Cardiac muscle cell (in vitro differentiated cells and primary cell): Measurements from ENCODE around the gene MYO1B. TPM values are rescaled to one million over a fixed set of nuclear protein-coding genes. Genes with fewer than 3 reads are reported as not detected.

Experiments
- DNase-seq, 2 donors: peaks; one replicate each; pipeline versions ENCODE4 v3.0.0 to v3.0.0-alpha.2; 2010 to 2017; ENCODE audit warnings: low read depth in 1 of 2, low spot score in 1 of 2
- H3K27ac ChIP-seq: fragments of 200-600 bp; sonication (generic); 2 replicates; pipeline ENCODE4 v1.5.1; 2016
- H3K27me3 ChIP-seq: fragments of 200-600 bp; sonication (generic); 2 replicates; pipeline ENCODE4 v1.6.0; 2016; ENCODE audit warnings: control low read depth
- H3K36me3 ChIP-seq: fragments of 200-600 bp; sonication (generic); 2 replicates; pipeline ENCODE4 v1.5.1; 2016; ENCODE audit warnings: control low read depth
- H3K4me1 ChIP-seq: fragments of 200-600 bp; sonication (generic); 2 replicates; pipeline ENCODE4 v1.8.1; 2017; ENCODE audit warnings: low read depth, mild to moderate bottlenecking, mixed run types
- H3K4me3 ChIP-seq: fragments of 200-600 bp; sonication (generic); 2 replicates; pipeline ENCODE4 v1.5.1; 2016; ENCODE audit warnings: mild to moderate bottlenecking
- H3K9me3 ChIP-seq: fragments of 200-600 bp; sonication (generic); 2 replicates; pipeline ENCODE4 v1.5.1; 2017; ENCODE audit warnings: low read depth, mild to moderate bottlenecking, control low read depth
- CTCF ChIP-seq: IDR thresholded peaks from 2 replicates; pipeline ENCODE4 v1.5.1; 2012; ENCODE audit warnings: low read depth, mild to moderate bottlenecking, low read length
- polyA plus RNA-seq: library from polyadenylated mRNA; unstranded; fragments of >200 nt; fragmentation: Nextera tagmentation; extraction: Ambion mirVana; gene quantifications from 2 replicates; pipeline ENCODE4 v1.2.1, GENCODE V29; 2016
- total RNA-seq: library from RNA; depleted of rRNA; stranded (reverse); fragments of >200 nt; gene quantifications from 2 replicates; pipeline ENCODE4 v1.2.3, GENCODE V29; 2016

MYO1B gene
- total and polyA plus RNA-seq, 2 experiments from 2014 or later = 33.1 to 44.5 TPM

DNA sequence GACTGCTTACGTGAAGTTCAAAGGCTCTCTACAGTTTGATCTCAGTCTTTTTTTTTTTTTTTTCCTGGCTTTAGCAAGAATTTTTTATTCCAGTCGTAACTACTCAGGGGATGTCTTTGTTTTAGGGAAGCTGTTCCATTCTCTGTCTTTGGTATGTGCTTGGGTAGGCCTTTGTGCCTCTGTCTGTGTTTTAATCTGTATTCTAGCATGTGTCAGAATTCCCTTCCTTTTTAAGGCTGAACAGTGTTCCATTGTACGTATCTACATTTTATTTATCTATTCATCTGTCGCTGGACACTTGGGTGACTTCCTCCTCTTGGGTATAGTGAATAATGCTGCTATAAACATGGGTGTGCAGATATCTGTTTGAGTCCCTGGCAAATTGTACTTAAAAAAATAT, 42.6 kb downstream of the MYO1B start:
- Histone ChIP-seq H3K4me3 (no peak overlapping the region), H3K9me3 (no peaks in the 10 kb centered on the region), H3K36me3 (no peaks in the 10 kb centered on the region), H3K27me3 (no peaks in the 10 kb centered on the region), H3K4me1 (peaks cover 9% of the 10 kb centered on the region), H3K27ac (no peak overlapping the region)
- no peak for DNase-seq
- TF ChIP-seq CTCF = no peak

DNA sequence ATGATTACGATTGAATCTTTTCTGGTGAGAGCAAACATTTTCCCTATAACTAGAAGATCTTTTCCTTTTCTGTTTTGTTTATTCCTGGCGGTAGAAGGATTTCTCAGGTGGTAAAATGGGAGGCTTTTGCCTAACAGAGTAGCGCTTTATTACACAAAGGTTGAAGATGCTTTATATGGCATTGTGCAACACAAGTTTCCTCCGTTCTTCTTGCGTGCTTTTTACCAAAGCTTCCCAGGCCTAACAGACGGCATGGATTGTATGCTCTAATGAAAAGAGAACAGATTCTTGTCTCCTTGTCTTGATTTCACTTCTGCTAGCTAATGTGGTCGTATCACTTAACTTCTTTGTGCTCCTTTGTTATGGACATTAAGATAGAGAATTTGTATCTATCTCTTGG, 43.8 kb downstream of the MYO1B start:
- no peaks in the 10 kb centered on the region for H3K9me3 ChIP-seq
- no peaks in the 10 kb centered on the region for H3K36me3 ChIP-seq
- TF ChIP-seq CTCF = no peak
- peaks cover 9% of the 10 kb centered on the region for H3K4me1 ChIP-seq
- no peak for DNase-seq
- H3K4me3 ChIP-seq = no peak overlapping the region
- no peaks in the 10 kb centered on the region for H3K27me3 ChIP-seq
- H3K27ac ChIP-seq = no peak overlapping the region

DNA sequence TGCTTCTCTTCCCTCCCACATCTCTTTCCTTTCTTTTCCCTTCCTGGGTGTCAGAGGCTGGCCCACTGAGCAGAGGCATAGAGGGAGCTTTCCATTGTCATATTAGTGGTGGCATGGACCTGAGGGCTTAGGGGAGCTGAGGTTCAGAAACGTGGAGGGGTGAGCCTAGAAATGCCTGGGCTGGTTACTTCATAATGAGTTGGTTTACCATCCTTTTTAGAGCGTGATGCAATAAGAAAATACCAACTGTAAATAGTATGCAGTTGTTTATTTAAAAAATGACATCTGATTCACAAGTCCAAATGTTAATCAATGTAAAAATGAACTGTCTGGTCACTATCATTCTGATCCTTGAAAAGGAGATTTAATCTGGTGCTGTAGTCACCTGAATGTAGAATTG, 46.3 kb downstream of the MYO1B start:
- H3K36me3 ChIP-seq = no peaks in the 10 kb centered on the region
- no peak for TF ChIP-seq CTCF
- no peak overlapping the region for H3K27ac ChIP-seq
- no peak overlapping the region for H3K4me3 ChIP-seq
- DNase-seq = no peak
- H3K4me1 ChIP-seq = peaks cover 9% of the 10 kb centered on the region
- no peaks in the 10 kb centered on the region for H3K27me3 ChIP-seq
- no peaks in the 10 kb centered on the region for H3K9me3 ChIP-seq

- no peaks in the 10 kb centered on the region for H3K36me3 ChIP-seq
- no peaks in the 10 kb centered on the region for H3K27me3 ChIP-seq
- no peak for DNase-seq
- H3K27ac ChIP-seq = no peak overlapping the region
- H3K4me3 ChIP-seq = no peak overlapping the region
- TF ChIP-seq CTCF = no peak
- H3K4me1 ChIP-seq = peaks cover 9% of the 10 kb centered on the region
- no peaks in the 10 kb centered on the region for H3K9me3 ChIP-seq
These were observed 47.7 kb downstream of the MYO1B start for GRCh38 chr2:191292869-191293268.

DNA sequence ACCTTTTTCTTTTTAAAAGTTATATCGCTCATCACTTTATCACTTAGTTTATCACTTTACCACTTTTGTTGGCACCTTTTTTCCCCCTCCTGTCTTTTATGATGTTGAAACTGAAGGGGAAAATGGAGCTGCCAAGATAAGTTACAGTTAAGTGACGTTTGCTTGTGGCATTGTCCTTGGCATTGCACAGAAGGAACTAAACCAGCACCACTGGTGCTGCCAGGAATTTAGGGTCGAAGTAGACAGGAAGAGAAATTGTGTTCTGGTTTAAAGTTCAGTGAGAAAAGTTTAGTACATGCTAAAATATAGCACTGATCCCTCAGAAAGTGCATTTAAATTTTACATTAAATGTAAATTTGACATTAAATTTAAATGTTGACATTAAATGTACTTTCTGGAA, 49.9 kb downstream of the MYO1B start:
- DNase-seq = no peak
- Histone ChIP-seq H3K27me3 (no peaks in the 10 kb centered on the region), H3K4me1 (peaks cover 9% of the 10 kb centered on the region), H3K9me3 (no peaks in the 10 kb centered on the region), H3K36me3 (no peaks in the 10 kb centered on the region), H3K4me3 (no peak overlapping the region), H3K27ac (no peak overlapping the region)
- TF ChIP-seq CTCF = no peak
